GM21619 (cell line): ENCODE results near the gene CLEC17A.
"Not testable (repeated sequence)": the region's sequence is repeated elsewhere in the genome, so short reads cannot be mapped to it uniquely, and the experiment has no call there.

Source experiments
- ATAC-seq: cut with Tn5 transposase; IDR thresholded peaks from one replicate; pipeline ENCODE4 v1.9.1; 2021; ENCODE audit not compliant: unreplicated experiment

Gene CLEC17A

GRCh38 chr19:14582894-14583340 lies at the start of gene CLEC17A:
CLEC17A (plus strand) TSS chr19:14583084; CDS start chr19:14583161, 77 bp downstream.
- no peak for ATAC-seq

GRCh38 chr19:14533450-14533849 lies 49.4 kb upstream of the CLEC17A start:
- no peak for ATAC-seq

GRCh38 chr19:14536926-14537692 lies 45.8 kb upstream of the CLEC17A start:
- ATAC-seq, result no peak

GRCh38 chr19:14540741-14541525 lies 42.0 kb upstream of the CLEC17A start:
- no peak for ATAC-seq

- not testable (repeated sequence) for ATAC-seq
These were observed 40.9 kb upstream of the CLEC17A start for GRCh38 chr19:14541979-14542378.

GRCh38 chr19:14542711-14543328 lies 40.1 kb upstream of the CLEC17A start:
- no peak for ATAC-seq

GRCh38 chr19:14544047-14544446 lies 38.8 kb upstream of the CLEC17A start:
- no peak for ATAC-seq

- no peak for ATAC-seq
These were observed 37.7 kb upstream of the CLEC17A start for GRCh38 chr19:14544977-14545715.

GRCh38 chr19:14545716-14546082 lies 37.2 kb upstream of the CLEC17A start:
- ATAC-seq, result no peak

GRCh38 chr19:14550201-14550754 lies 32.6 kb upstream of the CLEC17A start:
- ATAC-seq, result no peak

- ATAC-seq, result not testable (repeated sequence)
These were observed 31.5 kb upstream of the CLEC17A start for GRCh38 chr19:14551134-14552005.

GRCh38 chr19:14552006-14552360 lies 30.9 kb upstream of the CLEC17A start:
- ATAC-seq, result not testable (repeated sequence)

- no peak for ATAC-seq
These were observed 29.6 kb upstream of the CLEC17A start for GRCh38 chr19:14553042-14553938.

GRCh38 chr19:14553939-14554243 lies 29.0 kb upstream of the CLEC17A start:
- no peak for ATAC-seq

- no peak for ATAC-seq
These were observed 28.5 kb upstream of the CLEC17A start for GRCh38 chr19:14554382-14554812.

GRCh38 chr19:14555918-14556661 lies 26.8 kb upstream of the CLEC17A start:
- no peak for ATAC-seq

- peak; percentile 56 for ATAC-seq
These were observed 26.2 kb upstream of the CLEC17A start for GRCh38 chr19:14556662-14557188.
